OCI-LY3 (cell line): ENCODE measurements around the gene OGG1.

Source experiments
- H2AFZ ChIP-seq: fragments of 200-600, 300-600 bp; shearing (Covaris generic); 2 replicates; pipeline ENCODE4 v1.6.0; 2014; ENCODE audit warnings: antibody characterized with exemption, low read depth, low read length
- H3K27ac ChIP-seq: fragments of 200-600, 300-600 bp; sonication (generic); 2 replicates; pipeline ENCODE4 v1.5.1; 2014; ENCODE audit warnings: mild to moderate bottlenecking, low read length, moderate library complexity, mixed read lengths
- H3K27me3 ChIP-seq: fragments of 200-600, 300-600 bp; sonication (generic); 2 replicates; pipeline ENCODE4 v1.6.1; 2014; ENCODE audit warnings: low read depth, low read length, mixed read lengths
- H3K36me3 ChIP-seq: fragments of 200-600, 300-600 bp; sonication (generic); replicated peaks from 2 replicates; pipeline ENCODE3; 2014; ENCODE audit warnings: low read depth, low read length, mixed read lengths
- H3K4me1 ChIP-seq: fragments of 300-600, 200-600 bp; sonication (generic); 2 replicates; pipeline ENCODE4 v1.6.1; 2014; ENCODE audit warnings: low read length, mixed read lengths
- H3K4me2 ChIP-seq: fragments of 200-600, 300-600 bp; sonication (generic); 2 replicates; pipeline ENCODE4 v1.6.1; 2014; ENCODE audit warnings: low read length, mixed read lengths
- H3K4me3 ChIP-seq: fragments of 300-600, 200-600 bp; sonication (generic); 2 replicates; pipeline ENCODE4 v1.5.1; 2014; ENCODE audit warnings: antibody characterized with exemption, mild to moderate bottlenecking, low read length, moderate library complexity
- H3K79me2 ChIP-seq: fragments of 300-600, 200-600 bp; shearing (Covaris generic); 2 replicates; pipeline ENCODE4 v1.6.1; 2014; ENCODE audit warnings: mild to moderate bottlenecking, low read length, mixed read lengths
- H3K9ac ChIP-seq: fragments of 300-600, 200-600 bp; shearing (Covaris generic); 2 replicates; pipeline ENCODE4 v1.6.0; 2014; ENCODE audit warnings: mild to moderate bottlenecking, low read length, moderate library complexity
- H3K9me3 ChIP-seq: fragments of 200-600, 300-600 bp; shearing (Covaris generic); 2 replicates; pipeline ENCODE4 v1.6.1; 2014; ENCODE audit warnings: low read length, mixed read lengths; ENCODE audit not compliant: insufficient read depth
- H4K20me1 ChIP-seq: fragments of 200-600, 300-600 bp; sonication (generic); 2 replicates; pipeline ENCODE4 v1.6.1; 2016; ENCODE audit warnings: low read length, mixed read lengths; ENCODE audit not compliant: insufficient read depth
- EZH2phosphoT487 ChIP-seq: fragments of 200-600 bp; shearing (Covaris generic); IDR thresholded peaks from 2 replicates; pipeline ENCODE4 v1.6.1; 2018; ENCODE audit warnings: antibody characterized with exemption, mixed run types, low read depth
- TF ChIP-seq, protein P1 (sequence below): fragments of 200-600, 300-600 bp; sonication (generic); IDR thresholded peaks from 2 replicates; pipeline ENCODE4 v1.5.1; 2014; ENCODE audit warnings: antibody characterized with exemption, low read length, low read depth

The OGG1 gene

DNA sequence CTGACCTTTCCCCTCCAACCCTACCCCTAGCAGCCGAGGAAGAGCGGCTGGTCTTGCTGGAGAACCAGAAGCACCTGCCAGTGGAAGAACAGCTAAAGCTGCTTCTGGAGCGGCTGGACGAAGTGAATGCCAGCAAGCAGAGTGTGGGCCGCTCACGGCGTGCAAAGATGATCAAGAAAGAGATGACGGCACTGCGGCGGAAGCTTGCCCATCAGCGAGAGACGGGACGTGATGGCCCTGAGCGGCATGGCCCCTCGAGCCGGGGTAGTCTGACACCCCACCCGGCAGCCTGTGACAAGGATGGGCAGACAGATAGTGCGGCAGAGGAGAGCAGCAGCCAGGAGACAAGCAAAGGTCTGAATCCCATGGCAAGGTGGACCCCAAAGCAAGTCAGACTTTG, 6.2 kb upstream of the OGG1 start:
- H3K4me3 ChIP-seq, result no peak overlapping the region
- H3K79me2 ChIP-seq, result no peaks in the 10 kb centered on the region
- H3K36me3 ChIP-seq, result peaks cover 70% of the 10 kb centered on the region
- no peaks in the 10 kb centered on the region for H4K20me1 ChIP-seq
- no peaks in the 10 kb centered on the region for H3K4me1 ChIP-seq
- no peak overlapping the region for H3K4me2 ChIP-seq
- H3K27me3 ChIP-seq, result no peaks in the 10 kb centered on the region
- no peaks in the 10 kb centered on the region for H3K9me3 ChIP-seq
- H3K27ac ChIP-seq, result no peak overlapping the region
- no peak overlapping the region for H2AFZ ChIP-seq
- H3K9ac ChIP-seq, result no peak overlapping the region
- TF ChIP-seq, protein P1, sequence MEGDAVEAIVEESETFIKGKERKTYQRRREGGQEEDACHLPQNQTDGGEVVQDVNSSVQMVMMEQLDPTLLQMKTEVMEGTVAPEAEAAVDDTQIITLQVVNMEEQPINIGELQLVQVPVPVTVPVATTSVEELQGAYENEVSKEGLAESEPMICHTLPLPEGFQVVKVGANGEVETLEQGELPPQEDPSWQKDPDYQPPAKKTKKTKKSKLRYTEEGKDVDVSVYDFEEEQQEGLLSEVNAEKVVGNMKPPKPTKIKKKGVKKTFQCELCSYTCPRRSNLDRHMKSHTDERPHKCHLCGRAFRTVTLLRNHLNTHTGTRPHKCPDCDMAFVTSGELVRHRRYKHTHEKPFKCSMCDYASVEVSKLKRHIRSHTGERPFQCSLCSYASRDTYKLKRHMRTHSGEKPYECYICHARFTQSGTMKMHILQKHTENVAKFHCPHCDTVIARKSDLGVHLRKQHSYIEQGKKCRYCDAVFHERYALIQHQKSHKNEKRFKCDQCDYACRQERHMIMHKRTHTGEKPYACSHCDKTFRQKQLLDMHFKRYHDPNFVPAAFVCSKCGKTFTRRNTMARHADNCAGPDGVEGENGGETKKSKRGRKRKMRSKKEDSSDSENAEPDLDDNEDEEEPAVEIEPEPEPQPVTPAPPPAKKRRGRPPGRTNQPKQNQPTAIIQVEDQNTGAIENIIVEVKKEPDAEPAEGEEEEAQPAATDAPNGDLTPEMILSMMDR, result no peak
- TF ChIP-seq EZH2phosphoT487, result no peak

DNA sequence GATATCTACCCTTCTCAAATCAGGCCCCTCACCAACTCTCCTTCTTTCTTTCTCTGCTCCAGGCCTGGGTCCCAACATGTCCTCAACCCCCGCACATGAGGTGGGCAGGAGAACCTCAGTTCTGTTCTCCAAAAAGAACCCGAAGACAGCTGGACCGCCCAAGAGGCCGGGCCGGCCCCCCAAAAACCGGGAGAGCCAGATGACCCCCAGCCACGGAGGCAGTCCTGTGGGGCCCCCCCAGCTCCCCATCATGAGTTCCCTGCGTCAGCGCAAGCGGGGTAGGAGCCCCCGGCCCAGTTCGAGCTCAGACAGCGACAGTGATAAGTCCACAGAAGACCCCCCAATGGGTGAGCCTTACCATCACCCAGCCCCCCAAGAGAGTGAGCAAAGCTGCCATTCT, 5.6 kb upstream of the OGG1 start:
- no peaks in the 10 kb centered on the region for H4K20me1 ChIP-seq

DNA sequence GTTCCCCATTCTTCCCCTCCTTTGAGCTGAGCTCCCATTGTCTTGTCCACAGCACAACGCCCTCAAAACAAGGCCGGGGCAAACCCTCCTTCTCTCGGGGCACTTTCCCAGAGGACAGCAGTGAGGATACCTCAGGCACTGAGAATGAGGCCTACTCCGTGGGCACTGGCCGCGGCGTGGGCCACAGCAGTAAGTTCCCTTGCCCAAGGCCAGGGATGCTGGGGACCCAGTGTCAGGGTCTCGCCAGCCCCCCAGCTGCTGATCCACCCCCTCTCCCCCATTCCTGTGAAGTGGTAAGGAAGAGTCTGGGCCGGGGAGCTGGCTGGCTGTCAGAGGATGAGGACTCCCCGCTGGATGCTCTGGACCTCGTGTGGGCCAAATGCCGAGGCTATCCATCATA, 4.2 kb upstream of the OGG1 start:
- H3K79me2 ChIP-seq, result peaks cover 3% of the 10 kb centered on the region
- H3K27ac ChIP-seq, result no peak overlapping the region
- no peak overlapping the region for H2AFZ ChIP-seq
- H3K4me2 ChIP-seq, result no peak overlapping the region
- peaks cover 60% of the 10 kb centered on the region for H3K36me3 ChIP-seq
- TF ChIP-seq EZH2phosphoT487, result no peak
- TF ChIP-seq, protein P1, result no peak
- no peaks in the 10 kb centered on the region for H3K9me3 ChIP-seq
- no peaks in the 10 kb centered on the region for H3K27me3 ChIP-seq
- no peaks in the 10 kb centered on the region for H4K20me1 ChIP-seq
- no peak overlapping the region for H3K9ac ChIP-seq
- peaks cover 5% of the 10 kb centered on the region for H3K4me1 ChIP-seq
- no peak overlapping the region for H3K4me3 ChIP-seq

More for the DNA sequence above, 5.6 kb upstream of the OGG1 start:
- no peaks in the 10 kb centered on the region for H3K9me3 ChIP-seq
- H3K27me3 ChIP-seq, result no peaks in the 10 kb centered on the region
- H3K27ac ChIP-seq, result no peak overlapping the region
- no peak overlapping the region for H3K4me2 ChIP-seq
- peaks cover 2% of the 10 kb centered on the region for H3K4me1 ChIP-seq
- no peak for TF ChIP-seq EZH2phosphoT487
- TF ChIP-seq, protein P1, result no peak
- no peaks in the 10 kb centered on the region for H3K79me2 ChIP-seq
- no peak overlapping the region for H3K4me3 ChIP-seq
- H3K9ac ChIP-seq, result no peak overlapping the region
- H2AFZ ChIP-seq, result no peak overlapping the region
- H3K36me3 ChIP-seq, result peaks cover 72% of the 10 kb centered on the region

DNA sequence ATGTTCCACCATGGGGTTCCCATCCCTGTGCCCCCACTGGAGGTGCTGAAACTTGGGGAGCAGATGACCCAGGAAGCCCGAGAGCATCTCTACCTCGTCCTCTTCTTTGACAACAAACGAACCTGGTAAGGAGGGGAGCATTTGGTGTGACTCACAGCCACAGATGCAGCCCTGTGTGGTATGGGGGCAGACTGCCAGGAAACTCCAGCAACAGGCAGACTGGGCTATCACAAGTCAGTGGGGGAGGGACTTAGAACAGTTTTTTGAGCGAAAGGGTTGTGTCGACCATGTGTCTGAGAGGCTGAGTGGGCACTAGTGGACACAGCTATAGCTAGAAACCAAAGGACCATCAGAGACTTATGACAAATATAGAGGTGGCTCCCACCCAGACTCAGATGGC, 3.4 kb upstream of the OGG1 start:
- Histone ChIP-seq H3K27ac (no peak overlapping the region), H4K20me1 (no peaks in the 10 kb centered on the region), H2AFZ (no peak overlapping the region), H3K4me3 (no peak overlapping the region), H3K36me3 (peaks cover 55% of the 10 kb centered on the region), H3K9ac (no peak overlapping the region), H3K4me1 (peaks cover 13% of the 10 kb centered on the region), H3K27me3 (no peaks in the 10 kb centered on the region), H3K79me2 (peaks cover 11% of the 10 kb centered on the region), H3K4me2 (no peak overlapping the region), H3K9me3 (no peaks in the 10 kb centered on the region)
- TF ChIP-seq, protein P1, result no peak
- TF ChIP-seq EZH2phosphoT487, result no peak
